ENCODE data around the gene TRIM49D2. TPM values are rescaled to one million over a fixed set of nuclear protein-coding genes. Genes with fewer than 3 reads are reported as not detected.
"Not testable (repeated sequence)": the region's sequence is repeated elsewhere in the genome, so short reads cannot be mapped to it uniquely, and the experiment has no call there.

TRIM49D2 gene
- polyA plus RNA-seq (2011; rRNA removed) (not detected in 2 replicates), polyA plus RNA-seq (2017; fragmentation: RNase III; extraction: RNeasy Plus Mini Kit Qiagen cat#74134 plus additional on column Dnase treatment) (not detected in 3 replicates), polyA minus RNA-seq (2011; rRNA and poly(A)+ RNA removed) (not detected in 2 replicates)
- not detected in 2 replicates for polyA plus RNA-seq (2012; cell fraction: cytosol; rRNA removed)
- not detected in 2 replicates for polyA plus RNA-seq (2012; cell fraction: nucleus; rRNA removed)

GRCh38 chr11:89923764-89924163 is at the start of gene TRIM49D2:
Gene TRIM49D2 (plus strand): TSS chr11:89924064. CDS start chr11:89926762, 2,698 bp downstream.
- H3K4me2 ChIP-seq; ATAC-seq; H3K27ac ChIP-seq; POLR2A ChIA-PET; DNase-seq (ENCODE audit: low read depth in 1 of 2, low spot score in 1 of 2); H3K4me3 ChIP-seq; H3K4me1 ChIP-seq; FAIRE-seq; H3K9me3 ChIP-seq; CTCF ChIA-PET: not testable (repeated sequence)
- 47% methylated on average over 2 of the region's 6 CpGs for WGBS (ENCODE audit: missing lambda C conversion rate)

- H3K4me3 ChIP-seq; DNase-seq (ENCODE audit: low read depth in 1 of 2, low spot score in 1 of 2); H3K27ac ChIP-seq; H3K4me1 ChIP-seq; ATAC-seq; H3K9me3 ChIP-seq; FAIRE-seq; CTCF ChIA-PET; H3K4me2 ChIP-seq; POLR2A ChIA-PET: not testable (repeated sequence)
- 51% methylated on average over 4 of the region's 6 CpGs for WGBS (ENCODE audit: missing lambda C conversion rate)
Measured at GRCh38 chr11:89877511-89877910, 46.4 kb upstream of the TRIM49D2 start.

- H3K4me3 ChIP-seq; H3K27ac ChIP-seq; H3K4me2 ChIP-seq; POLR2A ChIA-PET; ATAC-seq; H3K4me1 ChIP-seq; CTCF ChIA-PET; H3K9me3 ChIP-seq; DNase-seq (ENCODE audit: low read depth in 1 of 2, low spot score in 1 of 2); FAIRE-seq: not testable (repeated sequence)
- WGBS (ENCODE audit: missing lambda C conversion rate), result 2% methylated on average over 3 of the region's 3 CpGs
Measured at GRCh38 chr11:89893245-89893644, 30.6 kb upstream of the TRIM49D2 start.

GRCh38 chr11:89900809-89901208 is 23.1 kb upstream of the TRIM49D2 start:
- H3K4me2 ChIP-seq; POLR2A ChIA-PET; ATAC-seq; CTCF ChIA-PET; FAIRE-seq; H3K9me3 ChIP-seq; H3K4me3 ChIP-seq; H3K27ac ChIP-seq; DNase-seq (ENCODE audit: low read depth in 1 of 2, low spot score in 1 of 2); H3K4me1 ChIP-seq: not testable (repeated sequence)
- no CpG with 5 or more reads among the region's 14 CpGs for WGBS (ENCODE audit: missing lambda C conversion rate)

- ATAC-seq, result no peak
- Histone ChIP-seq H3K27ac (no peak within 1 kb of the TSS), H3K4me3 (no peak within 1 kb of the TSS), H3K4me1 (no peaks in the 10 kb centered on the region), H3K9me3 (no peaks in the 10 kb centered on the region), H3K4me2 (no peak within 1 kb of the TSS)
- 0% methylated on average over 3 of the region's 3 CpGs for WGBS (ENCODE audit: missing lambda C conversion rate)
- FAIRE-seq, result no peak
- TF ChIP-seq ESRRA (IDR thresholded peaks at IDR 0.05; ENCODE audit: borderline replicate concordance, low read length) (no peak), SREBF2 (IDR thresholded peaks at IDR 0.05) (no peak), NFE2L2 (conservative IDR thresholded peaks at IDR 0.05; ENCODE audit: low read length) (no peak), BCL3 (IDR thresholded peaks at IDR 0.05) (no peak), RNF2 (IDR thresholded peaks at IDR 0.05; ENCODE audit: borderline replicate concordance, low read depth) (no peak), JUN (IDR thresholded peaks at IDR 0.05) (no peak), FOXS1 (CRISPR knock-in tag; IDR thresholded peaks at IDR 0.05) (no peak), HES2 (IDR thresholded peaks at IDR 0.05) (no peak)
- ChIA-PET CTCF (no interaction called here), POLR2A (no interaction called here)
- DNase-seq (ENCODE audit: low read depth in 1 of 2, low spot score in 1 of 2), result no peak
Measured at GRCh38 chr11:89922195-89922660, 1.6 kb upstream of the TRIM49D2 start, which contains the start of gene TRIM49D1. Gene TRIM49D1 (minus strand): TSS chr11:89922245. CDS start chr11:89917710, 4,535 bp downstream.

GRCh38 chr11:89960833-89961232 is 37.0 kb downstream of the TRIM49D2 start:
- H3K4me1 ChIP-seq; FAIRE-seq; CTCF ChIA-PET; POLR2A ChIA-PET; H3K27ac ChIP-seq; H3K4me2 ChIP-seq; ATAC-seq; H3K9me3 ChIP-seq; DNase-seq (ENCODE audit: low read depth in 1 of 2, low spot score in 1 of 2); H3K4me3 ChIP-seq: not testable (repeated sequence)
- WGBS (ENCODE audit: missing lambda C conversion rate), result 45% methylated on average over 4 of the region's 6 CpGs

GRCh38 chr11:89965737-89966136 is 41.9 kb downstream of the TRIM49D2 start, which contains the start of gene TRIM64:
Gene TRIM64 (plus strand): TSS chr11:89966037. CDS start chr11:89968504, 2,467 bp downstream.
- ATAC-seq; H3K4me3 ChIP-seq; H3K4me1 ChIP-seq; FAIRE-seq; H3K9me3 ChIP-seq; DNase-seq (ENCODE audit: low read depth in 1 of 2, low spot score in 1 of 2); H3K4me2 ChIP-seq; CTCF ChIA-PET; H3K27ac ChIP-seq; POLR2A ChIA-PET: not testable (repeated sequence)
- WGBS (ENCODE audit: missing lambda C conversion rate), result no CpG with 5 or more reads among the region's 4 CpGs
